Stimulated activated CD8-positive, alpha-beta memory T cell treated with anti-CD3 and anti-CD28 coated beads, Interleukin-7, amount 100 ng/mL, for 1 hour (primary cell): ENCODE measurements around the gene GMEB2.
A peak's percentile ranks its signal among the peaks of the same experiment; 100 is the strongest.

ENCODE experiments used
- DNase-seq, 2 donors: peaks; one replicate each; pipeline ENCODE4 v3.0.0-alpha.2; 2020; ENCODE audit warnings: low read depth in 2 of 2

GMEB2 gene

GRCh38 chr20:63589261-63590217 is 37.4 kb downstream of the GMEB2 start:
- DNase-seq: no peak

- DNase-seq: no peak
Measured at GRCh38 chr20:63588641-63589041, 38.3 kb downstream of the GMEB2 start.

- no peak for DNase-seq
Measured at GRCh38 chr20:63587776-63588591, 38.9 kb downstream of the GMEB2 start.

GRCh38 chr20:63587256-63587655 is 39.6 kb downstream of the GMEB2 start:
- DNase-seq: no peak

GRCh38 chr20:63586797-63587196 is 40.1 kb downstream of the GMEB2 start:
- DNase-seq: no peak

- DNase-seq: no peak
Measured at GRCh38 chr20:63585616-63586565, 41.0 kb downstream of the GMEB2 start.

- no peak for DNase-seq
Measured at GRCh38 chr20:63582382-63583063, 44.4 kb downstream of the GMEB2 start.

- peak; percentile 33 to 59 for DNase-seq
Measured at GRCh38 chr20:63580796-63581461, 46.0 kb downstream of the GMEB2 start.

GRCh38 chr20:63579017-63579694 is 47.7 kb downstream of the GMEB2 start:
- DNase-seq: no peak

- no peak for DNase-seq
Measured at GRCh38 chr20:63578224-63579016, 48.5 kb downstream of the GMEB2 start.

- no peak for DNase-seq
Measured at GRCh38 chr20:63577317-63577894, 49.5 kb downstream of the GMEB2 start.

GRCh38 chr20:63576311-63576710 is 50.6 kb downstream of the GMEB2 start:
- DNase-seq: no peak

- no peak for DNase-seq
Measured at GRCh38 chr20:63574829-63575743, 51.8 kb downstream of the GMEB2 start.

GRCh38 chr20:63574156-63574828 is 52.6 kb downstream of the GMEB2 start, which contains the start of gene HELZ2:
TSS of gene HELZ2 (minus strand) at chr20:63574239. CDS start at chr20:63572385, 1,854 bp downstream.
- DNase-seq: peak; percentile 51 to 55

- DNase-seq: no peak
Measured at GRCh38 chr20:63573647-63574131, 53.2 kb downstream of the GMEB2 start.

GRCh38 chr20:63572788-63573646 is 53.9 kb downstream of the GMEB2 start:
- DNase-seq: no peak
